Activated CD8-positive, alpha-beta T cell treated with anti-CD3 and anti-CD28 coated beads, Interleukin-2, amount 10 ng/mL, durations not matched to agents 7 days and 5 days (primary cell): ENCODE data around the gene CLCNKB. TPM values are rescaled to one million over a fixed set of nuclear protein-coding genes. Genes with fewer than 3 reads are reported as not detected.
"Not testable (repeated sequence)": the region's sequence is repeated elsewhere in the genome, so short reads cannot be mapped to it uniquely, and the experiment has no call there.

Source experiments
- ATAC-seq: fragments of 150-1000 bp; cut with Tn5 transposase; one replicate; pipeline ENCODE4 v1.10.0; 2021; ENCODE audit warnings: moderate library complexity
- CTCF ChIA-PET: fragments of 350-600 bp; sonication (Branson Sonifier 250); formaldehyde crosslinking; loops from one replicate; lab custom pipeline; 2021; ENCODE audit warnings: antibody characterized with exemption; lab: Charles Lee
- POLR2A ChIA-PET: fragments of 350-600 bp; sonication (Branson Sonifier 250); formaldehyde crosslinking; loops from one replicate; lab custom pipeline; 2021; ENCODE audit warnings: antibody characterized with exemption; lab: Charles Lee
- DNase-seq: peaks from one replicate; pipeline ENCODE4 v3.0.0-alpha.2; 2020
- H3K27ac Mint-ChIP-seq: one replicate; pipeline ENCODE4 v1.8.0; 2021; ENCODE audit warnings: mild to moderate bottlenecking, mixed read lengths
- H3K27me3 Mint-ChIP-seq: one replicate; pipeline ENCODE4 v1.8.0; 2021; ENCODE audit warnings: low read depth, mixed read lengths
- H3K36me3 Mint-ChIP-seq: one replicate; pipeline ENCODE4 v1.8.0; 2021; ENCODE audit warnings: low read depth, mixed read lengths
- H3K4me1 Mint-ChIP-seq: one replicate; pipeline ENCODE4 v1.8.0; 2021; ENCODE audit warnings: low read depth, mixed read lengths
- H3K4me3 Mint-ChIP-seq: one replicate; pipeline ENCODE4 v1.8.0; 2021; ENCODE audit warnings: mild to moderate bottlenecking, mixed read lengths
- H3K9me3 Mint-ChIP-seq: one replicate; pipeline ENCODE4 v1.8.0; 2022; ENCODE audit warnings: mixed read lengths; ENCODE audit not compliant: insufficient read depth
- total RNA-seq, 2 experiments: library from RNA; stranded (reverse); gene quantifications; one replicate each; pipeline ENCODE4 v1.2.3, GENCODE V29; 2021

The CLCNKB gene
- total RNA-seq, 2 experiments from 2014 or later, result not detected

GRCh38 chr1:16023050-16023653, 20.4 kb upstream of the CLCNKB start:
- no peak overlapping the region for H3K27ac Mint-ChIP-seq
- H3K27me3 Mint-ChIP-seq, result peaks cover 2% of the 10 kb centered on the region
- H3K36me3 Mint-ChIP-seq, result no peaks in the 10 kb centered on the region
- POLR2A ChIA-PET, result no interaction called here
- no peaks in the 10 kb centered on the region for H3K9me3 Mint-ChIP-seq
- H3K4me3 Mint-ChIP-seq, result no peak overlapping the region
- CTCF ChIA-PET, result no interaction called here
- ATAC-seq (no peak), DNase-seq (no peak)
- peaks cover 2% of the 10 kb centered on the region for H3K4me1 Mint-ChIP-seq

GRCh38 chr1:16026302-16026701, 17.3 kb upstream of the CLCNKB start:
- POLR2A ChIA-PET, H3K4me3 Mint-ChIP-seq, H3K4me1 Mint-ChIP-seq, H3K36me3 Mint-ChIP-seq, H3K9me3 Mint-ChIP-seq, H3K27me3 Mint-ChIP-seq, CTCF ChIA-PET, H3K27ac Mint-ChIP-seq, DNase-seq, ATAC-seq: not testable (repeated sequence)

- Mint-ChIP-seq H3K36me3 (no peaks in the 10 kb centered on the region), H3K4me3 (no peak overlapping the region), H3K4me1 (peaks cover 2% of the 10 kb centered on the region), H3K9me3 (no peaks in the 10 kb centered on the region), H3K27ac (no peak overlapping the region), H3K27me3 (peaks cover 2% of the 10 kb centered on the region)
- ChIA-PET POLR2A (no interaction called here), CTCF (no interaction called here)
- DNase-seq (no peak), ATAC-seq (no peak)
Measured at GRCh38 chr1:16026723-16027484, 16.7 kb upstream of the CLCNKB start.

GRCh38 chr1:16028237-16029002, 15.2 kb upstream of the CLCNKB start:
- Mint-ChIP-seq H3K36me3 (no peaks in the 10 kb centered on the region), H3K9me3 (no peaks in the 10 kb centered on the region), H3K4me1 (peaks cover 2% of the 10 kb centered on the region), H3K4me3 (no peak overlapping the region), H3K27me3 (peaks cover 2% of the 10 kb centered on the region), H3K27ac (no peak overlapping the region)
- ChIA-PET POLR2A (interaction anchor here (0.9 kb wide), 1 partner anchor 8 kb away, joined by 5 read pairs; no protein-coding TSS in a partner anchor), CTCF (no interaction called here)
- ATAC-seq (no peak), DNase-seq (no peak)

- H3K36me3 Mint-ChIP-seq, H3K9me3 Mint-ChIP-seq, ATAC-seq, H3K4me1 Mint-ChIP-seq, H3K27ac Mint-ChIP-seq, H3K27me3 Mint-ChIP-seq, H3K4me3 Mint-ChIP-seq, DNase-seq, CTCF ChIA-PET: not testable (repeated sequence)
- POLR2A ChIA-PET, result interaction anchor here (0.9 kb wide), 1 partner anchor 9 kb away, joined by 5 read pairs; no protein-coding TSS in a partner anchor
Measured at GRCh38 chr1:16029003-16029268, 14.6 kb upstream of the CLCNKB start.

- no peaks in the 10 kb centered on the region for H3K9me3 Mint-ChIP-seq
- POLR2A ChIA-PET, result no interaction called here
- H3K27ac Mint-ChIP-seq, result no peak overlapping the region
- peaks cover 2% of the 10 kb centered on the region for H3K4me1 Mint-ChIP-seq
- CTCF ChIA-PET, result no interaction called here
- ATAC-seq (no peak), DNase-seq (no peak)
- no peaks in the 10 kb centered on the region for H3K36me3 Mint-ChIP-seq
- H3K4me3 Mint-ChIP-seq, result no peak overlapping the region
- peaks cover 2% of the 10 kb centered on the region for H3K27me3 Mint-ChIP-seq
Measured at GRCh38 chr1:16029288-16029687, 14.3 kb upstream of the CLCNKB start.

- Mint-ChIP-seq H3K27me3 (peaks cover 2% of the 10 kb centered on the region), H3K4me1 (peaks cover 2% of the 10 kb centered on the region), H3K4me3 (no peak overlapping the region), H3K27ac (no peak overlapping the region), H3K9me3 (no peaks in the 10 kb centered on the region), H3K36me3 (no peaks in the 10 kb centered on the region)
- ATAC-seq (no peak), DNase-seq (no peak)
- POLR2A ChIA-PET, result no interaction called here
- CTCF ChIA-PET, result interaction anchor here (1.6 kb wide), 1 partner anchor 239 kb away, joined by 3 read pairs; no protein-coding TSS in a partner anchor
Measured at GRCh38 chr1:16031551-16031950, 12.0 kb upstream of the CLCNKB start.

- ATAC-seq (peak; percentile 69), DNase-seq (peak; percentile 68)
- ChIA-PET CTCF (interaction anchor here (1.6 kb wide), 1 partner anchor 240 kb away, joined by 3 read pairs; no protein-coding TSS in a partner anchor), POLR2A (no interaction called here)
- no peak overlapping the region for H3K4me3 Mint-ChIP-seq
- no peaks in the 10 kb centered on the region for H3K36me3 Mint-ChIP-seq
- no peaks in the 10 kb centered on the region for H3K9me3 Mint-ChIP-seq
- H3K27me3 Mint-ChIP-seq, result peaks cover 4% of the 10 kb centered on the region
- peaks cover 2% of the 10 kb centered on the region for H3K4me1 Mint-ChIP-seq
- H3K27ac Mint-ChIP-seq, result no peak overlapping the region
Measured at GRCh38 chr1:16032388-16033102, 11.0 kb upstream of the CLCNKB start.

- H3K27ac Mint-ChIP-seq, H3K4me1 Mint-ChIP-seq, H3K36me3 Mint-ChIP-seq, DNase-seq, ATAC-seq, POLR2A ChIA-PET, CTCF ChIA-PET, H3K9me3 Mint-ChIP-seq, H3K27me3 Mint-ChIP-seq, H3K4me3 Mint-ChIP-seq: not testable (repeated sequence)
Measured at GRCh38 chr1:16033103-16033632, 10.4 kb upstream of the CLCNKB start.

GRCh38 chr1:16036461-16036860, 7.1 kb upstream of the CLCNKB start:
- ATAC-seq, H3K4me3 Mint-ChIP-seq, H3K9me3 Mint-ChIP-seq, H3K27ac Mint-ChIP-seq, H3K4me1 Mint-ChIP-seq, POLR2A ChIA-PET, H3K36me3 Mint-ChIP-seq, DNase-seq, H3K27me3 Mint-ChIP-seq: not testable (repeated sequence)
- CTCF ChIA-PET, result interaction anchor here (1.1 to 1.4 kb wide), 2 partner anchors 29 to 245 kb away, joined by 3 read pairs; no protein-coding TSS in a partner anchor

- no peaks in the 10 kb centered on the region for H3K4me1 Mint-ChIP-seq
- ATAC-seq, result no peak
- CTCF ChIA-PET, result no interaction called here
- H3K9me3 Mint-ChIP-seq, result no peaks in the 10 kb centered on the region
- POLR2A ChIA-PET, result interaction anchor here (1.1 kb wide), 1 partner anchor 19 kb away, joined by 3 read pairs; no protein-coding TSS in a partner anchor
- H3K27ac Mint-ChIP-seq, result no peak overlapping the region
- DNase-seq, result no peak
- H3K4me3 Mint-ChIP-seq, result no peak overlapping the region
- peaks cover 2% of the 10 kb centered on the region for H3K27me3 Mint-ChIP-seq
- H3K36me3 Mint-ChIP-seq, result no peaks in the 10 kb centered on the region
Measured at GRCh38 chr1:16038620-16038912, 5.0 kb upstream of the CLCNKB start.
